ENCODE measurements around the gene CAMKK2.
"Not testable (repeated sequence)": the region's sequence is repeated elsewhere in the genome, so short reads cannot be mapped to it uniquely, and the experiment has no call there.

The CAMKK2 gene

DNA sequence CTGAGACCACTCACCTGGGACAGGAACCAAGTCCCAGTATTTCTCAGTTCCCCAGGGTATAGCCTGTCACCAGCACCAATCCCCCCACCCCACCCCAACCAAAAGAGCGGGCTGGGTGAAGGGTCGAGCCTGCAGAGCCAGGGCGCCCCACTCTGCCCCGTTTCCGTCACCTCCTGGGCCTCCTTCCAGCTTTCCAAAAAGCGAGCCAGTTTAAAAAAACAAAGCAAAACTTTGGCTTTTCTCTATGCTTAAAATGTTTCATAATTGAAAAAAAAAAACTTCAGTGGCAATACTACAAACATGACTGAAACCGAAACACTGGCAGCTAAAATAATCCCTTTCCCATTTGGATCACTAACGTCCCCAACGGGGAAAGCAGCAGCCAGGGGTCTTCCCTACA lies 7.5 kb downstream of the CAMKK2 start:
- peak overlapping the region; percentile 51 for H3K27ac Mint-ChIP-seq
- H3K36me3 Mint-ChIP-seq = peaks cover 14% of the 10 kb centered on the region
- ATAC-seq = no peak
- H3K4me1 Mint-ChIP-seq = peaks cover 40% of the 10 kb centered on the region
- no peaks in the 10 kb centered on the region for H3K27me3 Mint-ChIP-seq
- H3K4me3 Mint-ChIP-seq = no peak overlapping the region
- no peaks in the 10 kb centered on the region for H3K9me3 Mint-ChIP-seq

DNA sequence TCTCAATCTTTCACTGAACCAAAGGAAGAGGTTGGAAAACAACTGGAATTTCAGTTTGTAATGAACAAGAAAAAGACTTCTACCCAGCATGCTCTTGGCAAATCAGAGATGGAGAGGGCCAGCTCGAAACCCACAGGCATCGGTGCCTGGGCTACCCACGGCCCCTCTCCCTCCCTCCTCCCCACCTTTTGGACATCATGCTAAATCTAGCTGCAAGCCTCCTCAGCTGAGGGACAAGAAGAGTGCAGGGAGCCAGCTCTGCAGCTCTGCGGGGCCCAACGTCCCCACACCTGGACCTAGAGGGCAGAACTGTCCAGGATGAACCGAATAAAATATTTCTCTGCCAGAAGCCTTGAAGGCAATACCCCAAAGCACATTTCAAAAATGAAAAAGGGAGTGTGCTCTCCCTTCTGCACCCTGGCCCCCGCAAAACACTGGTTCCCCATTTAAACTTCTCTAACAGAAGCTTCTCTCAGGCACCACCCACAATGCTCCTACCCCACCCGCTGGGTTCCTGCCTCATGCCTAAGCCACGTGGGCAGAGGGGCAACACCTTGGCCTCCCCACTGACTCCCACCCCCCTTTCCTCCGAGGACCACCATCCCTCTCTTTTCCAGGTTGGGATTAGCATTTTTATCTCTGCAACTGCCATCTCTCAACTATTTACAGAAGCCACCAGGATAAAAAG lies 8.2 kb downstream of the CAMKK2 start:
- H3K4me1 Mint-ChIP-seq = peaks cover 33% of the 10 kb centered on the region
- H3K27ac Mint-ChIP-seq = peak overlapping the region; percentile 51
- H3K4me3 Mint-ChIP-seq = no peak overlapping the region
- H3K9me3 Mint-ChIP-seq = no peaks in the 10 kb centered on the region
- H3K36me3 Mint-ChIP-seq = peaks cover 18% of the 10 kb centered on the region
- H3K27me3 Mint-ChIP-seq = no peaks in the 10 kb centered on the region
- ATAC-seq = peak; percentile 70

DNA sequence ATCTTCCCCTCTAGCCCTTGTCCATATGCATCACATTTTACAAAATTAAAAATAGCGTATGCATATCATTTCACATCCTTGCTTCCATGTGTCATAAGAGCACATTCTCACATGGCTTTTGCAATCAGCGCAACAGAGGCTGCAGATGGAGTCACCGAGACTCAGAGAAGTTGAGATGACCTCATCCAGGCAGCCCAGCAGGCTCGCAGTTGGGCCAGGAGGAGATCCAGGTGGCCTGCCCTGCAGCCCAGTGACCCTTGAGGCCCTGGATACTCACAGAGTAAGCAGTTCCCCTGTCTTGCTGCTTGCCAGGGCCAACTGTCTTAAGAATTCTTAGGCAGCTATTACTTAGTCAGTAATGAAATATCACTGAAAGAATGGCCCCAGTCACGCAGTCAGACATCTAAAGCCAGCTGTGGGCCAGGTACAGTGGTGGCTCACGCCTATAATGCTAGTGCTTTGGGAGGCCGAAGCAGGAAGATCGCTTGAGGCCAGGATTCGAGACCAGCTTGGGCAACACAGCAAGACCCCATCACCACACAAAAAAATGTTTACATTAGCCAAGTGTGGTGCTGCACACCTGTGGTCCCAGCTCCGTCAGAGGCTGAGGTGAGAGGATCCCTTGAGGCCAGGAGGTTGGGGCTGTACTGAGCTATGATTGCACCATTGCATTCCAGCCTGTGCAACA lies 9.1 kb downstream of the CAMKK2 start:
- no peak for ATAC-seq
- Mint-ChIP-seq H3K36me3 (peaks cover 18% of the 10 kb centered on the region), H3K4me3 (no peak overlapping the region), H3K27me3 (no peaks in the 10 kb centered on the region), H3K9me3 (no peaks in the 10 kb centered on the region), H3K27ac (no peak overlapping the region), H3K4me1 (peaks cover 24% of the 10 kb centered on the region)

- no peaks in the 10 kb centered on the region for H3K9me3 Mint-ChIP-seq
- peaks cover 13% of the 10 kb centered on the region for H3K36me3 Mint-ChIP-seq
- ATAC-seq = no peak
- H3K4me3 Mint-ChIP-seq = no peak overlapping the region
- no peaks in the 10 kb centered on the region for H3K27me3 Mint-ChIP-seq
- no peak overlapping the region for H3K27ac Mint-ChIP-seq
- H3K4me1 Mint-ChIP-seq = peaks cover 13% of the 10 kb centered on the region
Measured at GRCh38 chr12:121285856-121286255, 10.7 kb downstream of the CAMKK2 start.

DNA sequence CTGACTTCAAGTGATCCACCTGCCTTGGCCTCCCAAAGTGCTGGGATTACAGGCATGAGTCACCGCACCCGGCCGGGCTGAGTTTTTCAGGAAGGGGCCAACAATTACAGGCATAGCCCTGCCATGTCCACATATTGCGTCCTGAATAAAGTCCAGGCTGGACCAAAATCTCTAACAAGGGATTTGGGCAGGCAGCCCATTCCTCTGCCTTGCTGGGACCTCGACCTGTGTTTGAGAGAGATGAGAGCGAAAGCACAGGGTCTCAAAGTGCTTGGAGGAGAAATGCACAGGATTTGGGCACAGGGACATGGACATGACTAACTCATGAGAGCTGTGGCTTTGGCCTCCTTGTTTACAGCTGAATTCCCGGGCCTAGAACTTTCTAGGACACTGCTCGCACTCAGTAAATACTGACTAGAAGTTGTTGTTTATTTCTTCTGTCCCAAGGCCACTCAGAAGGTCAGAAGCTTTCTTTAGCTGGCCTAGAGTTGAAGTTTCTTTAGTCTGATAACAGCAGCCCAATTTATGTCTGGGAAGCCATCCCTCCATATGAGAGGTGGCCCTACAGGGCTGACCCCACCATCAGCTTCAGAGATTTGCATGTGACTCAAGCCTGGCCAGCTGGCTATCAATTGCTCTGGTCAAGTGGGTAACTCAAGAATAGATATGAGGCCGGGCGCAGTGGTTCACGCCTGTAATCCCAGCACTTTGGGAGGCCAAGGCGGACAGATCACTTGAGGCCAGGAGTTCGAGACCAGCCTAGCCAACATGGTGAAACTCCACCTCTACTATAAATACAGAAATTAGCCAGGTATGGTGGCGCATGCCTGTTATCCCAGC lies 11.7 kb downstream of the CAMKK2 start:
- no peaks in the 10 kb centered on the region for H3K27me3 Mint-ChIP-seq
- no peak overlapping the region for H3K4me3 Mint-ChIP-seq
- no peak for ATAC-seq
- H3K27ac Mint-ChIP-seq = no peak overlapping the region
- H3K9me3 Mint-ChIP-seq = no peaks in the 10 kb centered on the region
- H3K4me1 Mint-ChIP-seq = peaks cover 13% of the 10 kb centered on the region
- H3K36me3 Mint-ChIP-seq = peaks cover 11% of the 10 kb centered on the region

DNA sequence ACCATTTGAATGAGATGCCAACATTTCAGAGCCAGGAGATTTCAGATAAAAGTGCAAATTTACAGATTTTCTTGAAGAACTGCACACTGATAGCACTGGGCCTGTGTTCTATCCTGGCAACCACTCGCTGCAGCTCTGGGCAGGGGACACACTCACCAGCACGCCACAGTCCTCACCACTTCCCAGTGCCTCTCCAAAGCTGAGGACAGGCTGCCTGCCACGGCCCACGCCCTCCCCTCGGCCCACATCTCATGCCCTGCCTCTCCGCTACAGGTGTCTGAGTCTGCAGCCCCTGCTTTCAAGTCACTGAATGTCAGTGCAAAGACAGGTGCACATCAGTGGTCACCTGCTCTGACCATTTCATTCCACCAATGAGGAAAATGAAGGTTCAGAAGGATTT lies 12.7 kb downstream of the CAMKK2 start:
- H3K36me3 Mint-ChIP-seq = peaks cover 11% of the 10 kb centered on the region
- no peaks in the 10 kb centered on the region for H3K9me3 Mint-ChIP-seq
- no peak overlapping the region for H3K4me3 Mint-ChIP-seq
- ATAC-seq = no peak
- no peak overlapping the region for H3K27ac Mint-ChIP-seq
- no peaks in the 10 kb centered on the region for H3K27me3 Mint-ChIP-seq
- H3K4me1 Mint-ChIP-seq = peaks cover 10% of the 10 kb centered on the region

GRCh38 chr12:121283388-121283787 lies 13.1 kb downstream of the CAMKK2 start:
- no peak for ATAC-seq
- Mint-ChIP-seq H3K27me3 (no peaks in the 10 kb centered on the region), H3K9me3 (no peaks in the 10 kb centered on the region), H3K27ac (no peak overlapping the region), H3K36me3 (peaks cover 11% of the 10 kb centered on the region), H3K4me1 (peaks cover 8% of the 10 kb centered on the region), H3K4me3 (no peak overlapping the region)

DNA sequence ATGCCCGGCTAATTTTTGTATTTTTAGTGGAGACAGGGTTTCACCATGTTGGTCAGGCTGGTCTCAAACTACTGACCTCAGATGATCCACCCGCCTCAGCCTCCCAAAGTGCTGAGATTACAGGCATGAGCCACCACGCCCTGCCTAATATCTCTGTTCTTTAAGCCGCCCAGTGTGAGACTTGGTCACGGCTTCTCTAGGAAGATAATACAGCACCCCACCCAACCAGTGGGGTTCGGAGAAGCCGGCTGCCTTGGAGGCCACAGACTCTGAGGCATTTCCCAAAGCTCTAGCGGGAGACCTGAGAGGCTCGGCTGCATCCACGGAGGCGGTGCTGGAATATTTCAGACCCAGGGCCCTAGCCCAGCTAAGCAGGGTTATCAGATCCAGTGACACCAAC lies 13.6 kb downstream of the CAMKK2 start:
- not testable (repeated sequence) for H3K27me3 Mint-ChIP-seq

DNA sequence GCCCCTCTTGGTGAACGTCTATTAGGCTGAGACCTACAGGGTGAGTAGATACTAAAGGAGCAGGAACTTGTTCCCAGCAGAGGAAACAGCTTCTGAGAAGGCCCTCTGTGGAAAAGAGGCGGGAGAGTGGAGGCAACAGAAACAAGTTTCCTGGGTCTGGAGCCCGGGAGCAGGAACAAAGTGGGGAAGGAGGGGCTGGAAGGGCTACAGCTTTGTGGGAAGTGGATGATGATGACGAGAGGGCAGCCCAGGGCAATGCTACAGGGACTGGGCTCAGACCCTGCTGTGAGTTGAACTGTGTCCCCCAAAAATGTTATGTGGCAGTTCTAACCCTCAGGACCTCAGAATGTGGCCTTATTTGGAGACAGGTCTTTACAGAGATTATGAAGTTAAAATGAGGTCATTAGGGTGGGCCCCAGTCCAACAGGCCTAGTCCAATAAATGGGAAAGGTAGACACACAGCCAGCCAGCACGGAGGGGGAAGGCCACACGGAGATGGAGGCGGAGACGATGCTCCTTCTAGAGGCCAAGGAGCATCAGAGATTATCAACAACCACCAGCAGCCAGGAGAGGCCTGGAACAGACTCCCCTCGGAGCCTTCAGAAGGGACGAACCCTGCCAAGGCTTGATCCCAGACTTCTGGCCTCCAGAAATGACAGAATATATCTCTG lies 14.3 kb downstream of the CAMKK2 start:
- Mint-ChIP-seq H3K27me3 (no peaks in the 10 kb centered on the region), H3K36me3 (peaks cover 14% of the 10 kb centered on the region), H3K4me1 (peaks cover 14% of the 10 kb centered on the region), H3K4me3 (no peak overlapping the region), H3K27ac (no peak overlapping the region), H3K9me3 (no peaks in the 10 kb centered on the region)
- no peak for ATAC-seq

More for the DNA sequence above, 13.6 kb downstream of the CAMKK2 start:
- not testable (repeated sequence) for H3K4me3 Mint-ChIP-seq, H3K9me3 Mint-ChIP-seq, H3K4me1 Mint-ChIP-seq, H3K27ac Mint-ChIP-seq, ATAC-seq
- H3K36me3 Mint-ChIP-seq = peaks cover 11% of the 10 kb centered on the region

GRCh38 chr12:121281116-121281515 lies 15.4 kb downstream of the CAMKK2 start:
- not testable (repeated sequence) for ATAC-seq, H3K27ac Mint-ChIP-seq, H3K4me3 Mint-ChIP-seq, H3K9me3 Mint-ChIP-seq, H3K27me3 Mint-ChIP-seq
- peaks cover 15% of the 10 kb centered on the region for H3K36me3 Mint-ChIP-seq
- H3K4me1 Mint-ChIP-seq = peaks cover 20% of the 10 kb centered on the region

DNA sequence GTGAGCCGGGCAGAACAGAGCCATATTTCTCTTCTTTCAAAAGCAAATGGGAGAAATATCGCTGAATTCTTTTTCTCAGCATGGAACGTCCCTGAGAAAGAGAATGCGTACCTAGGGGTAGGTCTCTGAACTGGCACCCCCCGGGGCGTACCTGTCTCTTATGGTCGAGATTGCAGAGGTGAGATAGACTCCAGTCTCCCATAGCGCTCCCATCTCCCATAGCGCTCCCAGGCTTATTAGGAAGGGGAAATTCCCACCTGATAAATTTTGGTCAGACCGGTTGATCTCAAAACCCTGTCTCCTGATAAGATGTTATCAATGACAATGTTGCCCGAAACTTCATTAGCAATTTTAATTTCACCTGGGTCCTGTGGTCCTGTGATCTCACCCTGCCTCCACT lies 16.0 kb downstream of the CAMKK2 start:
- Mint-ChIP-seq H3K36me3 (peaks cover 15% of the 10 kb centered on the region), H3K4me1 (peaks cover 20% of the 10 kb centered on the region)
- H3K27me3 Mint-ChIP-seq, H3K4me3 Mint-ChIP-seq, H3K27ac Mint-ChIP-seq, H3K9me3 Mint-ChIP-seq, ATAC-seq: not testable (repeated sequence)

GRCh38 chr12:121279507-121279915 lies 17.0 kb downstream of the CAMKK2 start:
- Mint-ChIP-seq H3K27ac (no peak overlapping the region), H3K4me3 (no peak overlapping the region)

GRCh38 chr12:121279071-121279375 lies 17.5 kb downstream of the CAMKK2 start:
- Mint-ChIP-seq H3K36me3 (peaks cover 23% of the 10 kb centered on the region), H3K4me1 (peaks cover 20% of the 10 kb centered on the region), H3K27me3 (no peaks in the 10 kb centered on the region), H3K27ac (no peak overlapping the region), H3K4me3 (no peak overlapping the region), H3K9me3 (no peaks in the 10 kb centered on the region)
- no peak for ATAC-seq

More at GRCh38 chr12:121279507-121279915, 17.0 kb downstream of the CAMKK2 start:
- Mint-ChIP-seq H3K27me3 (no peaks in the 10 kb centered on the region), H3K9me3 (no peaks in the 10 kb centered on the region), H3K4me1 (peaks cover 20% of the 10 kb centered on the region), H3K36me3 (peaks cover 20% of the 10 kb centered on the region)
- no peak for ATAC-seq

- H3K27me3 Mint-ChIP-seq = no peaks in the 10 kb centered on the region
- ATAC-seq = no peak
- no peak overlapping the region for H3K4me3 Mint-ChIP-seq
Measured at GRCh38 chr12:121278169-121279070, 18.1 kb downstream of the CAMKK2 start.

More at GRCh38 chr12:121278169-121279070, 18.1 kb downstream of the CAMKK2 start:
- no peaks in the 10 kb centered on the region for H3K9me3 Mint-ChIP-seq
- H3K4me1 Mint-ChIP-seq = peaks cover 20% of the 10 kb centered on the region
- H3K27ac Mint-ChIP-seq = peak overlapping the region; percentile 83
- H3K36me3 Mint-ChIP-seq = peaks cover 25% of the 10 kb centered on the region

Data from stimulated activated memory B cell treated with anti-CD40 and anti-IgM and Interleukin-4, amounts not matched to agents 10 μg/mL and 1 μg/mL and 100 μg/mL, for 72 hours (primary cell).